ENCODE measurements around the gene NUP93. TPM values are rescaled to one million over a fixed set of nuclear protein-coding genes. Genes with fewer than 3 reads are reported as not detected.

NUP93 gene
- total and polyA plus RNA-seq, 9 of the 15 experiments (the other 6 are each of a cell fraction or from before 2014, with no cell fraction given) = 92.0 to 162 (median 121) TPM

DNA sequence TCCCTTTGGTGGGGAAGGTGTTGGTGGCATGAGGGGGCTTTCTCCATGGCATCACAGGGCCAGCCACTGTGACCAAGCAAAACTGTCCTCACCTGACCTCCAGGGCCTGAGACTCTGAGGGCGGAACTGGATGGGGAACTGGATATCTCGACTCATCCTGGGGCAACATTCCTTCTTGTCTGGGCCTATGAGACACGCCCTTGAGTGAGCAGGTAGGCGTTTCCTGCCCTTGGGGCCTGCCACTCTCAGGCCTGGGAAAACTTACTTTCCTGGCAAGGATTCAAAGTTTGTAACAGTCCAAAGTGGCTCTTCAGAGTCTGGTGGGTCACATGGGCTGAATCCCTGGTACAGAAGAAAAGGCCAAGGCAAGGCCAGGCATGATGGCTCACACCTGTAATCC is 38.0 kb upstream of the NUP93 start:
- DNase-seq (ENCODE audit: extremely low read depth in 1 of 4, low spot score in 3 of 4) = no peak
- Histone ChIP-seq H3K27me3 (ENCODE audit: control insufficient read depth in 2 of 2, insufficient read depth in 2 of 2, low read length in 2 of 2) (peaks cover 5 to 39% of the 10 kb centered on the region in 2 experiments; a peak in 3 of 5 replicates), H3K4me3 (no peak overlapping the region), H2AFZ (ENCODE audit: low read depth, low read length) (no peak overlapping the region), H4K20me1 (replicated peaks; ENCODE audit: control insufficient read depth, insufficient read depth, low read length) (no peaks in the 10 kb centered on the region), H3K27ac (ENCODE audit: extremely low read depth, low read depth, low read length) (no peak overlapping the region), H3K9me1 (ENCODE audit: control insufficient read depth, insufficient read depth, low read length) (no peaks in the 10 kb centered on the region), H3K79me2 (ENCODE audit: control insufficient read depth, insufficient read depth, low read length) (no peaks in the 10 kb centered on the region), H3K4me2 (ENCODE audit: insufficient read depth, low read length) (no peak overlapping the region), H3K36me3 (ENCODE audit: control insufficient read depth, insufficient read depth, low read length) (no peaks in the 10 kb centered on the region), H3K4me1 (replicated peaks in 1 of 2; ENCODE audit: control insufficient read depth in 2 of 2, insufficient read depth in 2 of 2, low read length in 2 of 2) (no peaks in the 10 kb centered on the region; a peak in 1 of 5 replicates), H3K9me3 (replicated peaks; ENCODE audit: control insufficient read depth, insufficient read depth, low read depth, low read length) (no peaks in the 10 kb centered on the region), H3K9ac (ENCODE audit: insufficient read depth in 1 of 2, low read depth in 2 of 2, low read length in 2 of 2) (0 out of 4 replicates have a peak overlapping the region, but pooled peaks of 1 of the 2 experiments have one; percentile 35)
- BruUV-seq (replicated peaks) = no TSS peak
- intact Hi-C loops (cut with micrococcal nuclease) (no loop called here), in situ Hi-C loops (cut with MboI) (no loop called here)
- FAIRE-seq = no peak
- WGBS (ENCODE audit: insufficient coverage, low coverage, missing lambda C conversion rate) = 13% methylated on average over 4 of the region's 4 CpGs
- ChIA-PET CTCF (ENCODE audit: low intra/inter-chr PET ratio) (no interaction called here), POLR2A (no interaction called here)
- TF ChIP-seq BCL6 (CRISPR knock-in tag; IDR thresholded peaks at IDR 0.05) (no peak), SPI1 (IDR thresholded peaks at IDR 0.05; ENCODE audit: borderline replicate concordance, low read depth, low read length) (0 out of 2 replicates have a peak, but pooled peaks have one; percentile 31), SLC30A9 (CRISPR knock-in tag; IDR thresholded peaks at IDR 0.05) (no peak), ZNF830 (CRISPR knock-in tag; IDR thresholded peaks at IDR 0.05) (no peak), CTBP1 (IDR thresholded peaks at IDR 0.05; ENCODE audit: borderline replicate concordance) (peak; percentile 34; the same call in 1 of the 2 replicates), PTBP1 (IDR thresholded peaks at IDR 0.05; ENCODE audit: low read depth, low read length) (no peak), NFIC (IDR thresholded peaks at IDR 0.05) (0 out of 2 replicates have a peak, but pooled peaks have one; percentile 14)
- TF ChIP-seq, protein P1, sequence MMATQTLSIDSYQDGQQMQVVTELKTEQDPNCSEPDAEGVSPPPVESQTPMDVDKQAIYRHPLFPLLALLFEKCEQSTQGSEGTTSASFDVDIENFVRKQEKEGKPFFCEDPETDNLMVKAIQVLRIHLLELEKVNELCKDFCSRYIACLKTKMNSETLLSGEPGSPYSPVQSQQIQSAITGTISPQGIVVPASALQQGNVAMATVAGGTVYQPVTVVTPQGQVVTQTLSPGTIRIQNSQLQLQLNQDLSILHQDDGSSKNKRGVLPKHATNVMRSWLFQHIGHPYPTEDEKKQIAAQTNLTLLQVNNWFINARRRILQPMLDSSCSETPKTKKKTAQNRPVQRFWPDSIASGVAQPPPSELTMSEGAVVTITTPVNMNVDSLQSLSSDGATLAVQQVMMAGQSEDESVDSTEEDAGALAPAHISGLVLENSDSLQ (IDR thresholded peaks at IDR 0.05) = peak; percentile 36; the same call in 1 of the 2 replicates
- TF ChIP-seq, protein P2, sequence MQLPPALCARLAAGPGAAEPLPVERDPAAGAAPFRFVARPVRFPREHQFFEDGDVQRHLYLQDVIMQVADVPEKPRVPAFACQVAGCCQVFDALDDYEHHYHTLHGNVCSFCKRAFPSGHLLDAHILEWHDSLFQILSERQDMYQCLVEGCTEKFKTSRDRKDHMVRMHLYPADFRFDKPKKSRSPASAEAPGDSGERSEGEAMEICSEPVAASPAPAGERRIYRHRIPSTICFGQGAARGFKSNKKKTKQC (CRISPR knock-in tag; IDR thresholded peaks at IDR 0.05) = no peak
- ATAC-seq = no peak

Measured in K562 (cell line).